SK-N-SH treated with all-trans-retinoic acid at 6 μM for 48 hours (cell line): ENCODE measurements around the gene RGS2.

Source experiments
- ATAC-seq: fragments of 200-7000 bp; cut with Tn5 transposase; 3 replicates; pipeline ENCODE4 v1.9.1; 2020; ENCODE audit warnings: mild to moderate bottlenecking, moderate library complexity
- ARNTL ChIP-seq: fragments of 450-650 bp; formaldehyde crosslinking; IDR thresholded peaks from 2 replicates; pipeline ENCODE4 v1.5.0; 2020; ENCODE audit warnings: low read depth, mild to moderate bottlenecking, moderate library complexity, borderline replicate concordance
- BACH2 ChIP-seq: fragments of 250-450 bp; sonication (Bioruptor Pico); IDR thresholded peaks from 2 replicates; pipeline ENCODE4 v1.9.0; 2021; ENCODE audit warnings: mild to moderate bottlenecking, borderline replicate concordance
- CSDC2 ChIP-seq: fragments of 250-450 bp; sonication (Bioruptor Pico); IDR thresholded peaks from 2 replicates; pipeline ENCODE4 v1.5.0; 2020; ENCODE audit warnings: mild to moderate bottlenecking, moderate library complexity
- ESRRG ChIP-seq: fragments of 250-450 bp; sonication (Bioruptor Pico); IDR thresholded peaks from 2 replicates; pipeline ENCODE4 v1.6.1; 2021; ENCODE audit warnings: mild to moderate bottlenecking
- GLIS3 ChIP-seq: fragments of 250-450 bp; sonication (Bioruptor Pico); IDR thresholded peaks from 2 replicates; pipeline ENCODE4 v1.5.0; 2020; ENCODE audit warnings: mild to moderate bottlenecking, moderate library complexity
- ISL1 ChIP-seq: fragments of 250-450 bp; sonication (Bioruptor Pico); IDR thresholded peaks from 2 replicates; pipeline ENCODE4 v2.1.2; 2022; ENCODE audit warnings: mild to moderate bottlenecking, moderate library complexity
- OSR1 ChIP-seq: fragments of 250-450 bp; sonication (Bioruptor Pico); IDR thresholded peaks from 2 replicates; pipeline ENCODE4 v1.8.0; 2022; ENCODE audit warnings: moderate library complexity, mild to moderate bottlenecking, inconsistent platforms
- PPARA ChIP-seq: fragments of 250-450 bp; sonication (Bioruptor Pico); IDR thresholded peaks from 2 replicates; pipeline ENCODE4 v1.5.0; 2020; ENCODE audit warnings: mild to moderate bottlenecking, borderline replicate concordance
- RARB ChIP-seq: fragments of 250-450 bp; sonication (Bioruptor Pico); IDR thresholded peaks from 2 replicates; pipeline ENCODE4 v1.8.0; 2021; ENCODE audit warnings: mild to moderate bottlenecking, moderate library complexity
- SNAI2 ChIP-seq: fragments of 250-450 bp; sonication (Bioruptor Pico); IDR thresholded peaks from 2 replicates; pipeline ENCODE4 v1.5.0; 2020; ENCODE audit warnings: mild to moderate bottlenecking, moderate library complexity
- TCF4 ChIP-seq: fragments of 250-450 bp; sonication (Bioruptor Pico); IDR thresholded peaks from 2 replicates; pipeline ENCODE4 v1.8.0; 2021; ENCODE audit warnings: mild to moderate bottlenecking, moderate library complexity, borderline replicate concordance
- TSHZ2 ChIP-seq: fragments of 250-450 bp; sonication (Bioruptor Pico); IDR thresholded peaks from 2 replicates; pipeline ENCODE4 v1.5.0; 2020; ENCODE audit warnings: mild to moderate bottlenecking, moderate library complexity
- ZC3H10 ChIP-seq: fragments of 250-450 bp; sonication (Bioruptor Pico); IDR thresholded peaks from 2 replicates; pipeline ENCODE4 v1.5.1; 2021; ENCODE audit warnings: mild to moderate bottlenecking, moderate library complexity
- ZFP3 ChIP-seq: fragments of 250-450 bp; sonication (Bioruptor Pico); IDR thresholded peaks from 2 replicates; pipeline ENCODE4 v1.5.0; 2020; ENCODE audit warnings: mild to moderate bottlenecking, moderate library complexity
- ZFP30 ChIP-seq: fragments of 450-650 bp; formaldehyde crosslinking; IDR thresholded peaks from 2 replicates; pipeline ENCODE4 v1.5.0; 2022; ENCODE audit warnings: mild to moderate bottlenecking, moderate library complexity
- ZNF565 ChIP-seq: fragments of 450-650 bp; formaldehyde crosslinking; conservative IDR thresholded peaks from 2 replicates; pipeline ENCODE4 v1.5.0; 2020; ENCODE audit warnings: low read depth, mild to moderate bottlenecking, moderate library complexity
- ZNF8 ChIP-seq: fragments of 450-650 bp; formaldehyde crosslinking; IDR thresholded peaks from 2 replicates; pipeline ENCODE4 v1.5.0; 2020; ENCODE audit warnings: mild to moderate bottlenecking, moderate library complexity
- TF ChIP-seq, protein P1 (sequence below): fragments of 250-450 bp; sonication (Bioruptor Pico); IDR thresholded peaks from 2 replicates; pipeline ENCODE4 v1.5.1; 2021; ENCODE audit warnings: mild to moderate bottlenecking, moderate library complexity
- TF ChIP-seq, protein P2 (sequence below): fragments of 250-450 bp; sonication (Bioruptor Pico); IDR thresholded peaks from 2 replicates; pipeline ENCODE4 v1.8.0; 2020; ENCODE audit warnings: mild to moderate bottlenecking, moderate library complexity, borderline replicate concordance
- TF ChIP-seq, protein P3 (sequence below): fragments of 250-450 bp; sonication (Bioruptor Pico); IDR thresholded peaks from 2 replicates; pipeline ENCODE4 v1.5.1; 2020; ENCODE audit warnings: low read depth, mild to moderate bottlenecking, moderate library complexity
- TF ChIP-seq, protein P4 (sequence below): fragments of 250-450 bp; sonication (Bioruptor Pico); IDR thresholded peaks from 2 replicates; pipeline ENCODE4 v1.8.0; 2021; ENCODE audit warnings: low read depth, mild to moderate bottlenecking, moderate library complexity, borderline replicate concordance

RGS2 gene

DNA sequence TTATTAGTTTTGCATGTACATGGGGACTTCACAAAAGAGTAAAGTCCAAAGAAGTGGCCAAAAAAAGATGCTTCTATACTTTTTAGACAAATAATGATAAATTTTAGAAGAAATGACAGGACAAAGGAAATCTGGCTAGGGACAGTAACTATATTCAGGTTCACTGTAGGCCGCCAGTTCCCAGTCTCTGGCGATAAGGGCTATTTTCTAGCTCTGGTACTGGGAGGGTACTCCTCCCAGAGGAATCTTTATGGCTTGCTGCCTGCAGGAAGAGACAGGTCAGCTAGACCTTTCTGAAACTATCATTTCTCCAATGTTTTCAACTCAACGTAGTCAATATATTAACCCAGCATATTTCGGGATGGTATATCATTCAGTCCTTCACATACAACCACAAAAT lies 37.5 kb upstream of the RGS2 start:
- TF ChIP-seq, protein P1, sequence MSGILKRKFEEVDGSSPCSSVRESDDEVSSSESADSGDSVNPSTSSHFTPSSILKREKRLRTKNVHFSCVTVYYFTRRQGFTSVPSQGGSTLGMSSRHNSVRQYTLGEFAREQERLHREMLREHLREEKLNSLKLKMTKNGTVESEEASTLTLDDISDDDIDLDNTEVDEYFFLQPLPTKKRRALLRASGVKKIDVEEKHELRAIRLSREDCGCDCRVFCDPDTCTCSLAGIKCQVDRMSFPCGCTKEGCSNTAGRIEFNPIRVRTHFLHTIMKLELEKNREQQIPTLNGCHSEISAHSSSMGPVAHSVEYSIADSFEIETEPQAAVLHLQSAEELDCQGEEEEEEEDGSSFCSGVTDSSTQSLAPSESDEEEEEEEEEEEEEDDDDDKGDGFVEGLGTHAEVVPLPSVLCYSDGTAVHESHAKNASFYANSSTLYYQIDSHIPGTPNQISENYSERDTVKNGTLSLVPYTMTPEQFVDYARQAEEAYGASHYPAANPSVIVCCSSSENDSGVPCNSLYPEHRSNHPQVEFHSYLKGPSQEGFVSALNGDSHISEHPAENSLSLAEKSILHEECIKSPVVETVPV (CRISPR knock-in tag) = no peak
- no peak for TF ChIP-seq ARNTL (CRISPR knock-in tag)
- TF ChIP-seq TSHZ2 (CRISPR knock-in tag) = no peak
- TF ChIP-seq, protein P2, sequence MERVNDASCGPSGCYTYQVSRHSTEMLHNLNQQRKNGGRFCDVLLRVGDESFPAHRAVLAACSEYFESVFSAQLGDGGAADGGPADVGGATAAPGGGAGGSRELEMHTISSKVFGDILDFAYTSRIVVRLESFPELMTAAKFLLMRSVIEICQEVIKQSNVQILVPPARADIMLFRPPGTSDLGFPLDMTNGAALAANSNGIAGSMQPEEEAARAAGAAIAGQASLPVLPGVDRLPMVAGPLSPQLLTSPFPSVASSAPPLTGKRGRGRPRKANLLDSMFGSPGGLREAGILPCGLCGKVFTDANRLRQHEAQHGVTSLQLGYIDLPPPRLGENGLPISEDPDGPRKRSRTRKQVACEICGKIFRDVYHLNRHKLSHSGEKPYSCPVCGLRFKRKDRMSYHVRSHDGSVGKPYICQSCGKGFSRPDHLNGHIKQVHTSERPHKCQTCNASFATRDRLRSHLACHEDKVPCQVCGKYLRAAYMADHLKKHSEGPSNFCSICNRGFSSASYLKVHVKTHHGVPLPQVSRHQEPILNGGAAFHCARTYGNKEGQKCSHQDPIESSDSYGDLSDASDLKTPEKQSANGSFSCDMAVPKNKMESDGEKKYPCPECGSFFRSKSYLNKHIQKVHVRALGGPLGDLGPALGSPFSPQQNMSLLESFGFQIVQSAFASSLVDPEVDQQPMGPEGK = no peak
- no peak for TF ChIP-seq OSR1 (CRISPR knock-in tag)
- no peak for TF ChIP-seq ZNF565
- no peak for TF ChIP-seq BACH2 (CRISPR knock-in tag)
- TF ChIP-seq CSDC2 (CRISPR knock-in tag) = no peak
- TF ChIP-seq, protein P3, sequence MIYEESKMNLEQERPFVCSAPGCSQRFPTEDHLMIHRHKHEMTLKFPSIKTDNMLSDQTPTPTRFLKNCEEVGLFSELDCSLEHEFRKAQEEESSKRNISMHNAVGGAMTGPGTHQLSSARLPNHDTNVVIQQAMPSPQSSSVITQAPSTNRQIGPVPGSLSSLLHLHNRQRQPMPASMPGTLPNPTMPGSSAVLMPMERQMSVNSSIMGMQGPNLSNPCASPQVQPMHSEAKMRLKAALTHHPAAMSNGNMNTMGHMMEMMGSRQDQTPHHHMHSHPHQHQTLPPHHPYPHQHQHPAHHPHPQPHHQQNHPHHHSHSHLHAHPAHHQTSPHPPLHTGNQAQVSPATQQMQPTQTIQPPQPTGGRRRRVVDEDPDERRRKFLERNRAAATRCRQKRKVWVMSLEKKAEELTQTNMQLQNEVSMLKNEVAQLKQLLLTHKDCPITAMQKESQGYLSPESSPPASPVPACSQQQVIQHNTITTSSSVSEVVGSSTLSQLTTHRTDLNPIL (CRISPR knock-in tag) = no peak
- TF ChIP-seq SNAI2 (CRISPR knock-in tag) = no peak
- no peak for TF ChIP-seq ZFP3 (CRISPR knock-in tag)
- no peak for TF ChIP-seq PPARA (CRISPR knock-in tag)
- ATAC-seq = no peak

DNA sequence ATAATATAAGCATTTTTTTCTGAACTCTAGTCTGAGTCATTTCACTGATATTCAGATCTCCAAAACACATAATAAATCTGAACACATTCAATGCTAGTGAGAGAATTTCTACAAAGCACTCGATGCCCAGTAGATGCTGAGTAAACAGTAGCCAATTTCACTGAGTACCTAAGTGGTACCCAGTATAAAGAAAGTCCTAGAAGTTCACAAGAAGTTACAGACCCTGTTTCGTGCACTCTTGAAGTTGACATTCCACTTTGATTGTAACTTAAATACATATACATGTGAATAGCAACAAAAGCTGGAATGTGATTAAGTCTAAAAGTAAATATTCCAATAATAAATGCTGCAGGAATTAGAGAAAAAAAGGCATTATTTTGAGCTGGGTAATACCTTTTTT lies 33.2 kb upstream of the RGS2 start:
- ATAC-seq = no peak
- TF ChIP-seq, protein P4, sequence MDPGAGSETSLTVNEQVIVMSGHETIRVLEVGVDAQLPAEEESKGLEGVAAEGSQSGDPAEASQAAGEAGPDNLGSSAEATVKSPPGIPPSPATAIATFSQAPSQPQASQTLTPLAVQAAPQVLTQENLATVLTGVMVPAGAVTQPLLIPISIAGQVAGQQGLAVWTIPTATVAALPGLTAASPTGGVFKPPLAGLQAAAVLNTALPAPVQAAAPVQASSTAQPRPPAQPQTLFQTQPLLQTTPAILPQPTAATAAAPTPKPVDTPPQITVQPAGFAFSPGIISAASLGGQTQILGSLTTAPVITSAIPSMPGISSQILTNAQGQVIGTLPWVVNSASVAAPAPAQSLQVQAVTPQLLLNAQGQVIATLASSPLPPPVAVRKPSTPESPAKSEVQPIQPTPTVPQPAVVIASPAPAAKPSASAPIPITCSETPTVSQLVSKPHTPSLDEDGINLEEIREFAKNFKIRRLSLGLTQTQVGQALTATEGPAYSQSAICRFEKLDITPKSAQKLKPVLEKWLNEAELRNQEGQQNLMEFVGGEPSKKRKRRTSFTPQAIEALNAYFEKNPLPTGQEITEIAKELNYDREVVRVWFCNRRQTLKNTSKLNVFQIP (CRISPR knock-in tag) = no peak
- TF ChIP-seq GLIS3 (no peak), ZNF8 (no peak), ISL1 (CRISPR knock-in tag) (no peak), ZNF565 (no peak), PPARA (CRISPR knock-in tag) (no peak), OSR1 (CRISPR knock-in tag) (no peak), SNAI2 (CRISPR knock-in tag) (no peak), ZFP3 (CRISPR knock-in tag) (no peak)

- ATAC-seq = no peak
- TF ChIP-seq ZFP3 (CRISPR knock-in tag) = no peak
- TF ChIP-seq ARNTL (CRISPR knock-in tag) = no peak
- TF ChIP-seq, protein P3 (CRISPR knock-in tag) = no peak
- no peak for TF ChIP-seq TCF4 (CRISPR knock-in tag)
- no peak for TF ChIP-seq GLIS3
- no peak for TF ChIP-seq ZFP30 (CRISPR knock-in tag)
- no peak for TF ChIP-seq RARB (CRISPR knock-in tag)
- TF ChIP-seq ZC3H10 (CRISPR knock-in tag) = no peak
- TF ChIP-seq TSHZ2 (CRISPR knock-in tag) = no peak
- no peak for TF ChIP-seq ZNF8
- TF ChIP-seq ESRRG = no peak
- no peak for TF ChIP-seq ISL1 (CRISPR knock-in tag)
- TF ChIP-seq, protein P2 = no peak
- TF ChIP-seq PPARA (CRISPR knock-in tag) = no peak
- TF ChIP-seq OSR1 (CRISPR knock-in tag) = no peak
- TF ChIP-seq ZNF565 = no peak
- TF ChIP-seq CSDC2 (CRISPR knock-in tag) = no peak
Measured at GRCh38 chr1:192776206-192776605, 32.6 kb upstream of the RGS2 start.
